GM12872 (cell line): Measurements from ENCODE around the gene NDST1.

ENCODE experiments used
- CTCF ChIP-seq: IDR thresholded peaks from 3 replicates; pipeline ENCODE4 v1.5.1; 2011; ENCODE audit warnings: low read depth, mild to moderate bottlenecking, low read length, moderate library complexity; ENCODE audit not compliant: insufficient read depth

The NDST1 gene

GRCh38 chr5:150498971-150499370 lies 9.0 kb upstream of the NDST1 start:
- TF ChIP-seq CTCF, result no peak

GRCh38 chr5:150499437-150499956 lies 8.4 kb upstream of the NDST1 start:
- TF ChIP-seq CTCF, result no peak

GRCh38 chr5:150500328-150500841 lies 7.5 kb upstream of the NDST1 start:
- TF ChIP-seq CTCF, result no peak

- no peak for TF ChIP-seq CTCF
Measured at GRCh38 chr5:150500905-150501304, 7.0 kb upstream of the NDST1 start.

- no peak for TF ChIP-seq CTCF
Measured at GRCh38 chr5:150502106-150502505, 5.8 kb upstream of the NDST1 start.

- no peak for TF ChIP-seq CTCF
Measured at GRCh38 chr5:150502847-150503246, 5.1 kb upstream of the NDST1 start.

GRCh38 chr5:150503386-150503785 lies 4.5 kb upstream of the NDST1 start:
- no peak for TF ChIP-seq CTCF
